ENCODE measurements around the gene PDE4B.

- TF ChIP-seq EZH2 (IDR thresholded peaks at IDR 0.05; ENCODE audit: insufficient read depth, low read length) (no peak), CTCF (IDR thresholded peaks at IDR 0.05; ENCODE audit: insufficient read depth, low read depth, low read length) (no peak)
These were observed 200.2 kb downstream of the PDE4B start for GRCh38 chr1:65992831-65993271.
